ENCODE data around the gene GRIK3.

GRIK3 gene

GRCh38 chr1:36847186-36847585 lies 187.1 kb downstream of the GRIK3 start:
- whole genome bisulfite sequencing (ENCODE audit: insufficient coverage, insufficient read length) = no CpG with 5 or more reads among the region's 1 CpG
- Histone ChIP-seq H3K4me1 (ENCODE audit: control insufficient read depth, insufficient read depth, low read length) (peaks cover 11% of the 10 kb centered on the region), H3K36me3 (ENCODE audit: control insufficient read depth, insufficient read depth, low read length) (no peaks in the 10 kb centered on the region), H3K27ac (ENCODE audit: low read length) (no peak overlapping the region), H3K27me3 (ENCODE audit: control insufficient read depth, insufficient read depth, low read length) (no peaks in the 10 kb centered on the region), H3K4me3 (ENCODE audit: low read length) (no peak overlapping the region), H3K9me3 (ENCODE audit: control insufficient read depth, insufficient read depth, low read length) (no peaks in the 10 kb centered on the region)
- no peak for DNase-seq (ENCODE audit: low read depth, low spot score)

- H3K4me3 ChIP-seq (ENCODE audit: low read length) = no peak overlapping the region
- H3K9me3 ChIP-seq (ENCODE audit: control insufficient read depth, insufficient read depth, low read length) = no peaks in the 10 kb centered on the region
- no peaks in the 10 kb centered on the region for H3K36me3 ChIP-seq (ENCODE audit: control insufficient read depth, insufficient read depth, low read length)
- H3K27ac ChIP-seq (ENCODE audit: low read length) = no peak overlapping the region
- no CpG with 5 or more reads among the region's 1 CpG for WGBS (ENCODE audit: insufficient coverage, insufficient read length)
- H3K27me3 ChIP-seq (ENCODE audit: control insufficient read depth, insufficient read depth, low read length) = no peaks in the 10 kb centered on the region
- peaks cover 12% of the 10 kb centered on the region for H3K4me1 ChIP-seq (ENCODE audit: control insufficient read depth, insufficient read depth, low read length)
- no peak for DNase-seq (ENCODE audit: low read depth, low spot score)
Measured at GRCh38 chr1:36846357-36846756, 188.0 kb downstream of the GRIK3 start.

- no peaks in the 10 kb centered on the region for H3K36me3 ChIP-seq (ENCODE audit: control insufficient read depth, insufficient read depth, low read length)
- H3K4me3 ChIP-seq (ENCODE audit: low read length) = no peak overlapping the region
- no peaks in the 10 kb centered on the region for H3K9me3 ChIP-seq (ENCODE audit: control insufficient read depth, insufficient read depth, low read length)
- H3K27ac ChIP-seq (ENCODE audit: low read length) = no peak overlapping the region
- H3K4me1 ChIP-seq (ENCODE audit: control insufficient read depth, insufficient read depth, low read length) = peaks cover 12% of the 10 kb centered on the region
- no peak for DNase-seq (ENCODE audit: low read depth, low spot score)
- no CpG with 5 or more reads among the region's 14 CpGs for WGBS (ENCODE audit: insufficient coverage, insufficient read length)
- no peaks in the 10 kb centered on the region for H3K27me3 ChIP-seq (ENCODE audit: control insufficient read depth, insufficient read depth, low read length)
Measured at GRCh38 chr1:36845802-36846201, 188.5 kb downstream of the GRIK3 start.

DNA sequence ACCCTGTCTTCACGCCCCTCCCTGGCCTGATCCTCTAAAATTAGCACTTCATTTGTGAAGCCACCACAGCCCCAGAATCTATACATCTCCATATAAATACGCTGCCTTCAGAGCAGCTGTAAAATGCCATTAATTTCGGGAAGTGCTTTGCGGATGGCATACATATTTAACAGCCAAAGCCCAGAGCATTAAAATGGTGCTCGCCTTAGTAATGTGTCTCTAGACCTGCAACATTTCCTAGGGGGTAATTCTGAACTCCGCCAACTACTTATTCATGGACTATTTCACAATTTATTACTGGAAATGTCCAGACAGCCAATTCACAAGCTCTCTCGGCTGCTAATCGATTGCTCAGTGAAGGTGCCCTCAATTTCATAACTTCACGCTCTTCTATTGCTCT lies 189.4 kb downstream of the GRIK3 start:
- no CpG with 5 or more reads among the region's 9 CpGs for WGBS (ENCODE audit: insufficient coverage, insufficient read length)
- no peak overlapping the region for H3K4me3 ChIP-seq (ENCODE audit: low read length)
- no peak for DNase-seq (ENCODE audit: low read depth, low spot score)
- peaks cover 12% of the 10 kb centered on the region for H3K4me1 ChIP-seq (ENCODE audit: control insufficient read depth, insufficient read depth, low read length)
- no peaks in the 10 kb centered on the region for H3K27me3 ChIP-seq (ENCODE audit: control insufficient read depth, insufficient read depth, low read length)
- no peak overlapping the region for H3K27ac ChIP-seq (ENCODE audit: low read length)
- H3K9me3 ChIP-seq (ENCODE audit: control insufficient read depth, insufficient read depth, low read length) = no peaks in the 10 kb centered on the region
- H3K36me3 ChIP-seq (ENCODE audit: control insufficient read depth, insufficient read depth, low read length) = no peaks in the 10 kb centered on the region

GRCh38 chr1:36843906-36844610 lies 190.3 kb downstream of the GRIK3 start:
- H3K4me3 ChIP-seq (ENCODE audit: low read length) = no peak overlapping the region
- no peak for DNase-seq (ENCODE audit: low read depth, low spot score)
- H3K27ac ChIP-seq (ENCODE audit: low read length) = no peak overlapping the region
- H3K4me1 ChIP-seq (ENCODE audit: control insufficient read depth, insufficient read depth, low read length) = peaks cover 12% of the 10 kb centered on the region
- H3K36me3 ChIP-seq (ENCODE audit: control insufficient read depth, insufficient read depth, low read length) = no peaks in the 10 kb centered on the region
- WGBS (ENCODE audit: insufficient coverage, insufficient read length) = no CpG with 5 or more reads among the region's 11 CpGs
- H3K9me3 ChIP-seq (ENCODE audit: control insufficient read depth, insufficient read depth, low read length) = no peaks in the 10 kb centered on the region
- H3K27me3 ChIP-seq (ENCODE audit: control insufficient read depth, insufficient read depth, low read length) = no peaks in the 10 kb centered on the region

GRCh38 chr1:36843027-36843426 lies 191.3 kb downstream of the GRIK3 start:
- no peaks in the 10 kb centered on the region for H3K36me3 ChIP-seq (ENCODE audit: control insufficient read depth, insufficient read depth, low read length)
- no peak overlapping the region for H3K27ac ChIP-seq (ENCODE audit: low read length)
- H3K27me3 ChIP-seq (ENCODE audit: control insufficient read depth, insufficient read depth, low read length) = no peaks in the 10 kb centered on the region
- H3K4me3 ChIP-seq (ENCODE audit: low read length) = no peak overlapping the region
- H3K9me3 ChIP-seq (ENCODE audit: control insufficient read depth, insufficient read depth, low read length) = no peaks in the 10 kb centered on the region
- WGBS (ENCODE audit: insufficient coverage, insufficient read length) = no CpG with 5 or more reads among the region's 11 CpGs
- peaks cover 12% of the 10 kb centered on the region for H3K4me1 ChIP-seq (ENCODE audit: control insufficient read depth, insufficient read depth, low read length)
- no peak for DNase-seq (ENCODE audit: low read depth, low spot score)

- no peak overlapping the region for H3K27ac ChIP-seq (ENCODE audit: low read length)
- H3K4me3 ChIP-seq (ENCODE audit: low read length) = no peak overlapping the region
- no peaks in the 10 kb centered on the region for H3K36me3 ChIP-seq (ENCODE audit: control insufficient read depth, insufficient read depth, low read length)
- H3K4me1 ChIP-seq (ENCODE audit: control insufficient read depth, insufficient read depth, low read length) = peaks cover 12% of the 10 kb centered on the region
- H3K9me3 ChIP-seq (ENCODE audit: control insufficient read depth, insufficient read depth, low read length) = no peaks in the 10 kb centered on the region
- no peaks in the 10 kb centered on the region for H3K27me3 ChIP-seq (ENCODE audit: control insufficient read depth, insufficient read depth, low read length)
- no peak for DNase-seq (ENCODE audit: low read depth, low spot score)
- WGBS (ENCODE audit: insufficient coverage, insufficient read length) = no CpG with 5 or more reads among the region's 7 CpGs
Measured at GRCh38 chr1:36842448-36842847, 191.9 kb downstream of the GRIK3 start.

- DNase-seq (ENCODE audit: low read depth, low spot score) = no peak
- H3K4me3 ChIP-seq (ENCODE audit: low read length) = no peak overlapping the region
- H3K9me3 ChIP-seq (ENCODE audit: control insufficient read depth, insufficient read depth, low read length) = no peaks in the 10 kb centered on the region
- no peak overlapping the region for H3K27ac ChIP-seq (ENCODE audit: low read length)
- WGBS (ENCODE audit: insufficient coverage, insufficient read length) = no CpG with 5 or more reads among the region's 2 CpGs
- H3K27me3 ChIP-seq (ENCODE audit: control insufficient read depth, insufficient read depth, low read length) = no peaks in the 10 kb centered on the region
- H3K4me1 ChIP-seq (ENCODE audit: control insufficient read depth, insufficient read depth, low read length) = peaks cover 6% of the 10 kb centered on the region
- no peaks in the 10 kb centered on the region for H3K36me3 ChIP-seq (ENCODE audit: control insufficient read depth, insufficient read depth, low read length)
Measured at GRCh38 chr1:36839485-36839884, 194.8 kb downstream of the GRIK3 start.

DNA sequence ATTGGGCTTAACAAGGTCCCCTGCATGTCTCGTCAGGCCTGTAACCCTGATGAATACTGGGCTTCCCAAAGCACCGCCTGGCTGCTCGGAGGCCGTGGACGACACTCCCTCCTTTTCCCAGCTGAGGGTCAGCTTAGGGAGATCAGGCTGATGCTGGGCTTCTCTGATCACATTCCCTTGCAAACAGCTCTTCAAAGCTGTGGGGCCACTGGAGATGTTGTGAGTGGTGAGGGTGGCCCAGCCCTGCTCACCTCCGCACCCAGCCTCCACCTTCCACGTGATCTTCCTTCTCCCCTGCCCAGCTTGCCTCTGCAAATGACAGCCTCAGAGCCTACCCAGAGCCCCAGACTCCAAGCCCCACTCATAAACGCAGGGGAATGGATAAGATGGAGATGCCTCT lies 195.4 kb downstream of the GRIK3 start:
- no CpG with 5 or more reads among the region's 8 CpGs for WGBS (ENCODE audit: insufficient coverage, insufficient read length)
- no peak overlapping the region for H3K27ac ChIP-seq (ENCODE audit: low read length)
- DNase-seq (ENCODE audit: low read depth, low spot score) = no peak
- H3K9me3 ChIP-seq (ENCODE audit: control insufficient read depth, insufficient read depth, low read length) = no peaks in the 10 kb centered on the region
- peaks cover 5% of the 10 kb centered on the region; the same call in 1 of the 2 replicates for H3K4me1 ChIP-seq (ENCODE audit: control insufficient read depth, insufficient read depth, low read length)
- H3K36me3 ChIP-seq (ENCODE audit: control insufficient read depth, insufficient read depth, low read length) = no peaks in the 10 kb centered on the region
- H3K4me3 ChIP-seq (ENCODE audit: low read length) = no peak overlapping the region
- H3K27me3 ChIP-seq (ENCODE audit: control insufficient read depth, insufficient read depth, low read length) = no peaks in the 10 kb centered on the region

- DNase-seq (ENCODE audit: low read depth, low spot score) = no peak
Measured at GRCh38 chr1:36836916-36837315, 197.4 kb downstream of the GRIK3 start.

More at GRCh38 chr1:36836916-36837315, 197.4 kb downstream of the GRIK3 start:
- Histone ChIP-seq H3K36me3 (ENCODE audit: control insufficient read depth, insufficient read depth, low read length) (no peaks in the 10 kb centered on the region), H3K4me1 (ENCODE audit: control insufficient read depth, insufficient read depth, low read length) (peaks cover 2% of the 10 kb centered on the region; the same call in 1 of the 2 replicates), H3K4me3 (ENCODE audit: low read length) (no peak overlapping the region), H3K9me3 (ENCODE audit: control insufficient read depth, insufficient read depth, low read length) (no peaks in the 10 kb centered on the region), H3K27ac (ENCODE audit: low read length) (no peak overlapping the region), H3K27me3 (ENCODE audit: control insufficient read depth, insufficient read depth, low read length) (no peaks in the 10 kb centered on the region)
- no CpG with 5 or more reads among the region's 3 CpGs for WGBS (ENCODE audit: insufficient coverage, insufficient read length)

Measured in iPS DF 6.9 (cell line).